ENCODE data around the gene NLRC5. TPM values are rescaled to one million over a fixed set of nuclear protein-coding genes. Genes with fewer than 3 reads are reported as not detected.

Gene NLRC5
- total RNA-seq, 1 donor from 2014 or later: 1.7 TPM

DNA sequence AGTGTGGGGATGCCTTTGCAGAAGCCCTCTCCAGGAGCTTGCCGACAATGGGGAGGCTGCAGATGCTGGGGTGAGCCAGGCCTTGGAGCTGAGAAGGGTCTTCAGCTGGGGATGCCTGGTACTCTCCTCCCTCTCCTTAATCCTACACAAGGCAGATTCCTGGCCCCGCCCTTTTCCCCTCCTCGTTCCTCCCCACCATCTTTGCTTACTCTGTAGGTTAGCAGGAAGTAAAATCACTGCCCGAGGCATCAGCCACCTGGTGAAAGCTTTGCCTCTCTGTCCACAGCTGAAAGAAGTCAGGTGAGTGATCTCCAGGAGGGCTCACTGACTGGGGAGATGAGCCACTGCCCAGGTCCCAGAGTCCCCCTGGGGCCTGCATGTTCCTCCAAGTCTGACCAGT, 38.7 kb downstream of the NLRC5 start:
- DNase-seq (ENCODE audit: extremely low spot score, unreplicated experiment): no peak
- peak overlapping the region; percentile 62 for H3K27ac Mint-ChIP-seq
- H3K4me3 Mint-ChIP-seq: no peak overlapping the region
- H3K36me3 Mint-ChIP-seq: no peaks in the 10 kb centered on the region
- H3K9me3 Mint-ChIP-seq: no peaks in the 10 kb centered on the region
- no peaks in the 10 kb centered on the region for H3K4me1 Mint-ChIP-seq (ENCODE audit: unreplicated experiment)
- TF ChIP-seq, protein P1, sequence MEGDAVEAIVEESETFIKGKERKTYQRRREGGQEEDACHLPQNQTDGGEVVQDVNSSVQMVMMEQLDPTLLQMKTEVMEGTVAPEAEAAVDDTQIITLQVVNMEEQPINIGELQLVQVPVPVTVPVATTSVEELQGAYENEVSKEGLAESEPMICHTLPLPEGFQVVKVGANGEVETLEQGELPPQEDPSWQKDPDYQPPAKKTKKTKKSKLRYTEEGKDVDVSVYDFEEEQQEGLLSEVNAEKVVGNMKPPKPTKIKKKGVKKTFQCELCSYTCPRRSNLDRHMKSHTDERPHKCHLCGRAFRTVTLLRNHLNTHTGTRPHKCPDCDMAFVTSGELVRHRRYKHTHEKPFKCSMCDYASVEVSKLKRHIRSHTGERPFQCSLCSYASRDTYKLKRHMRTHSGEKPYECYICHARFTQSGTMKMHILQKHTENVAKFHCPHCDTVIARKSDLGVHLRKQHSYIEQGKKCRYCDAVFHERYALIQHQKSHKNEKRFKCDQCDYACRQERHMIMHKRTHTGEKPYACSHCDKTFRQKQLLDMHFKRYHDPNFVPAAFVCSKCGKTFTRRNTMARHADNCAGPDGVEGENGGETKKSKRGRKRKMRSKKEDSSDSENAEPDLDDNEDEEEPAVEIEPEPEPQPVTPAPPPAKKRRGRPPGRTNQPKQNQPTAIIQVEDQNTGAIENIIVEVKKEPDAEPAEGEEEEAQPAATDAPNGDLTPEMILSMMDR (conservative IDR thresholded peaks at IDR 0.05): no peak
- H3K27me3 Mint-ChIP-seq: peaks cover 13% of the 10 kb centered on the region

DNA sequence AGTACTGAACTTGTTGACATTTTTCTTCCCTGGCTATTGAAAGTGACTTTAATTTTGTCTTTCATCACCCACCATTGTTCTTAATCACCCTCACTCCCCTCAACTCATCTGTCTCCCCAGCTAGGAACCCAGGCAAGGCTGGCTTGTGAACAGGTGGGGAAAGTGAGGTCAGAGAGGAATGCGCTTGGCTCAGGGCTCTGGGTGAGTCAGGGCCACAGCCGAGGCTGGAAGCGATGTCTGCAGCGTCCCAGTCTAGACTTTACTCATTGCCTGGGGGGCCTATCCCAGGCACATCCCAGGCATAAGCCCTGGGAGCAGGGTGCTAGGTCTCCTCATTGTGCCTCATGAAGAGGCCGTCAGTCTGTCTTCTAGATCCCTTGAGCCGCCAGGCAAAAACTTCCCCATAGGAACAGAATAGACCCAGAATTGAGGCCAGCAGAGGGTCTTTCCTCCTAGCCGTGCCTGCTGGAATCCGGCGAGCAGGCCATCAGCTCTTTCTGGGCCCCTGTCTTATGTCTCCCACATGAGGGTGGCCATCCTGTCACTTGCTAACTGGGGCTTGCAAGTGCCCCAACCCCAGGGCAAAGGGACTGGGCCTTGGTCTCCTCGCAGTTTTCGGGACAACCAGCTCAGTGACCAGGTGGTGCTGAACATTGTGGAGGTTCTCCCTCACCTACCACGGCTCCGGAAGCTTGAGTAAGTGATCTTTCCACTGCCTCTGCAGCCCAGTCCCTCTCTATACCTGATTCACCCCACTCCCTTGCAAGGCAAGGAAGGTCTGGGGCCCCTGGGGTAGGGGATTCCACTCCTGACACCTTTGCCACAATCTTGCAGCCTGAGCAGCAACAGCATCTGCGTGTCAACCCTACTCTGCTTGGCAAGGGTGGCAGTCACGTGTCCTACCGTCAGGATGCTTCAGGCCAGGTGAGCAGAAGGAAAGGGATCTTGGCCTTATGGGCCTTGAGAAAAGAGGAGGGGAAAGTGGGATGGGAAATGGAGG, 40.1 kb downstream of the NLRC5 start:
- Mint-ChIP-seq H3K4me1 (ENCODE audit: unreplicated experiment) (no peaks in the 10 kb centered on the region), H3K4me3 (no peak overlapping the region), H3K36me3 (no peaks in the 10 kb centered on the region), H3K27me3 (peaks cover 20% of the 10 kb centered on the region), H3K27ac (no peak overlapping the region), H3K9me3 (no peaks in the 10 kb centered on the region)
- DNase-seq (ENCODE audit: extremely low spot score, unreplicated experiment): no peak
- TF ChIP-seq, protein P1 (conservative IDR thresholded peaks at IDR 0.05): no peak

DNA sequence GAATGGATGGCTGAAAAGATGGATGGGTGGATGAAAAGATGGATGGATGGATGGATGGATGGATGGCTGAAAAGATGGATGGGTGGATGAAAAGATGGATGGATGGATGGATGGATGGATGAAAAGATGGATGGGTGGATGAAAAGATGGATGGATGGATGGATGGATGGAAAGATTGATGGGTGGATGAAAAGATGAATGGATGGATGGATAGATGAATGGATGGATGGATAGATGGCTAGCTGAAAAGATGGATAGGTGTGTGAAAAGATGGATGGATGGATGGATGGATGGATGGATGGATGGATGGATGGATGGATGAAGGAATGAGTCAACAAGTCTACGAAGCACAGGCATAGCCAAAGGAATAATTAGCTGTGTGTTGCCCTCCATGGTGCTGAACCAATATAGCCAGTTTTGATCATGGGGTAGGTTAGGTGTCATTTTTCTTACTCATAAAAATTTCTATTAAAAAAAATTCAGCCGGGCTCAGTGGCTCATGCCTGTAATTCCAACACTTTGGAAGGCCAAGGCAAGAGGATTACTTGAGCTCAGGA, 41.1 kb downstream of the NLRC5 start:
- Mint-ChIP-seq H3K27ac (no peak overlapping the region), H3K4me3 (no peak overlapping the region), H3K36me3 (no peaks in the 10 kb centered on the region), H3K9me3 (no peaks in the 10 kb centered on the region), H3K27me3 (peaks cover 24% of the 10 kb centered on the region), H3K4me1 (ENCODE audit: unreplicated experiment) (no peaks in the 10 kb centered on the region)
- TF ChIP-seq, protein P1 (conservative IDR thresholded peaks at IDR 0.05): no peak
- no peak for DNase-seq (ENCODE audit: extremely low spot score, unreplicated experiment)

DNA sequence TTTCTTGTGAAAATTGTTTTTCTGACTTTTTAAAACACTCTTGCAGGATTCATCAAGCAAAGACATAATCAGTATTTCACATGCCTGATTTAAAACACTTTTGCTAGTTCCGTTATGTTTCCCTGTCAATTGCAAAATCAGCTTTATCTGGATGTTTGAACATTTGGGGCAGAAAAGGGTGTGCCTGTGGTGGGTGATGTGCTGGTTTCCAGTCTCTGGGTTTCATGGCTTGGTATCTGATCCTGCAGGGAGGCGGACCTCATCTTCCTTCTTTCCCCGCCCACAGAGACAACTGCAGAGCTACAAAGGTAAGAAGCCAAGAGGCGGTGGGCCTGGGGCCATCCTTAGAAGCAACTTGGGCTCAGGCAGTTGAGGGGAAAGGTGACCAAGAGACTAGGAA, 41.8 kb downstream of the NLRC5 start:
- H3K4me1 Mint-ChIP-seq (ENCODE audit: unreplicated experiment): no peaks in the 10 kb centered on the region
- no peak overlapping the region for H3K27ac Mint-ChIP-seq
- TF ChIP-seq, protein P1 (conservative IDR thresholded peaks at IDR 0.05): no peak
- peaks cover 28% of the 10 kb centered on the region for H3K27me3 Mint-ChIP-seq
- H3K4me3 Mint-ChIP-seq: no peak overlapping the region
- DNase-seq (ENCODE audit: extremely low spot score, unreplicated experiment): no peak
- H3K36me3 Mint-ChIP-seq: no peaks in the 10 kb centered on the region
- H3K9me3 Mint-ChIP-seq: no peaks in the 10 kb centered on the region

DNA sequence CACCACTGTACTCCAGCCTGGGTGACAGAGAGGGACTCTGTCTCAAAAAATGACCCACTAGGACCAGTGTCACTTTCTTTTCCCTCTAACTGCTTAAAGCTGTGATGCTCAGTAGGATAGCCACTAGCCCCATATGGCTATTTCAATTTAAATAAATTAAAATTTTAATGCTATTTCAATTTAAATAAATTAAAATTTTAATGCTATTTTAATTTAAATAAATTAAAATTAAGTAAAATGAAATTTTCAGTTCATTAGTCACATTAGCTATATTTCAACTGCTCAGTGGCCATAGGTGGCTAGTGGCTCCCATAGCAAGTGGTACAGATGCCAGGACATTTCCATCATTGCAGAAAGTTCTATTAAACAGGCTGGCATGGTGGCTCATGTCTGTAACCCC, 43.0 kb downstream of the NLRC5 start:
- no peak for DNase-seq (ENCODE audit: extremely low spot score, unreplicated experiment)
- Mint-ChIP-seq H3K27me3 (peaks cover 28% of the 10 kb centered on the region), H3K27ac (no peak overlapping the region), H3K4me1 (ENCODE audit: unreplicated experiment) (no peaks in the 10 kb centered on the region), H3K36me3 (no peaks in the 10 kb centered on the region), H3K9me3 (no peaks in the 10 kb centered on the region), H3K4me3 (no peak overlapping the region)
- TF ChIP-seq, protein P1 (conservative IDR thresholded peaks at IDR 0.05): no peak
